Measurements from ENCODE around the gene CTBP2. TPM values are rescaled to one million over a fixed set of nuclear protein-coding genes. Genes with fewer than 3 reads are reported as not detected.

Gene CTBP2
- total RNA-seq, 1 experiment from 2014 or later, result 97.2 TPM

DNA sequence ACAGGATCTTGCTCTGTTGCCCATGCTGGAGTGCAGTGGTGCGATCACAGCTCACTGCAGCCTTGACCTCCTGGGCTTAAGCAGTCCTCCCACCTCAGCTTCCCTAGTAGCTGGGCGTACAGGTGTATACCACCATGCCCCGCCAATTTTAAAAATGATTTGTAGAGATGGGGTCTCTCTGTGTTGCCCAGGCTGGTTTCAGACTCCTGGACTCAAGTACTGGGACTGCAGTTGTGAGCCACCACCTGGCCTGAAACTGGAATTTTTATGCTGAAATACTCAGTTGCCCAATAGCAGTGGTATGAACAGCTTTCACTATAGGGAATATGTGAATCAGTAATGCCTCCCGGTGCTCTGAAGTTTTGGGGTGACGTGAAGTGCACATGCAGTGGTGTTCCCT lies 210.8 kb downstream of the CTBP2 start:
- TF ChIP-seq, protein P1, sequence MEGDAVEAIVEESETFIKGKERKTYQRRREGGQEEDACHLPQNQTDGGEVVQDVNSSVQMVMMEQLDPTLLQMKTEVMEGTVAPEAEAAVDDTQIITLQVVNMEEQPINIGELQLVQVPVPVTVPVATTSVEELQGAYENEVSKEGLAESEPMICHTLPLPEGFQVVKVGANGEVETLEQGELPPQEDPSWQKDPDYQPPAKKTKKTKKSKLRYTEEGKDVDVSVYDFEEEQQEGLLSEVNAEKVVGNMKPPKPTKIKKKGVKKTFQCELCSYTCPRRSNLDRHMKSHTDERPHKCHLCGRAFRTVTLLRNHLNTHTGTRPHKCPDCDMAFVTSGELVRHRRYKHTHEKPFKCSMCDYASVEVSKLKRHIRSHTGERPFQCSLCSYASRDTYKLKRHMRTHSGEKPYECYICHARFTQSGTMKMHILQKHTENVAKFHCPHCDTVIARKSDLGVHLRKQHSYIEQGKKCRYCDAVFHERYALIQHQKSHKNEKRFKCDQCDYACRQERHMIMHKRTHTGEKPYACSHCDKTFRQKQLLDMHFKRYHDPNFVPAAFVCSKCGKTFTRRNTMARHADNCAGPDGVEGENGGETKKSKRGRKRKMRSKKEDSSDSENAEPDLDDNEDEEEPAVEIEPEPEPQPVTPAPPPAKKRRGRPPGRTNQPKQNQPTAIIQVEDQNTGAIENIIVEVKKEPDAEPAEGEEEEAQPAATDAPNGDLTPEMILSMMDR (IDR thresholded peaks at IDR 0.05; ENCODE audit: insufficient read depth in 1 of 2, low read depth in 1 of 2, low read length in 1 of 2, severe bottlenecking in 1 of 2, unreplicated experiment in 1 of 2), result no peak
- Mint-ChIP-seq H3K27ac (ENCODE audit: unreplicated experiment) (no peak overlapping the region), H3K4me3 (ENCODE audit: unreplicated experiment) (no peak overlapping the region), H3K36me3 (ENCODE audit: insufficient read depth, unreplicated experiment) (peaks cover 32% of the 10 kb centered on the region), H3K27me3 (ENCODE audit: insufficient read depth, unreplicated experiment) (no peaks in the 10 kb centered on the region), H3K9me3 (ENCODE audit: unreplicated experiment) (no peaks in the 10 kb centered on the region), H3K4me1 (ENCODE audit: low read depth, unreplicated experiment) (peaks cover 7% of the 10 kb centered on the region)
- BruUV-seq (replicated peaks), result no TSS peak
- H3K4me1 ChIP-seq, result 0 out of 2 replicates have a peak, but pooled peaks cover 5% of the 10 kb centered on the region
- DNase-seq, result peak in 1 of 2 experiments; percentile 16
- ChIA-PET CTCF (no interaction called here), POLR2A (no interaction called here)
- H3K4me3 ChIP-seq (ENCODE audit: low read depth, low read length), result no peak overlapping the region
- H3K36me3 ChIP-seq (ENCODE audit: control insufficient read depth, insufficient read depth, low read length), result no peaks in the 10 kb centered on the region; the same call in 1 of the 2 replicates
- no peaks in the 10 kb centered on the region for H3K9me3 ChIP-seq
- intact Hi-C loops (cut with micrococcal nuclease; ENCODE audit: unreplicated experiment), result no loop called here
- H3K27me3 ChIP-seq (replicated peaks; ENCODE audit: control insufficient read depth, insufficient read depth, low read length), result no peaks in the 10 kb centered on the region

DNA sequence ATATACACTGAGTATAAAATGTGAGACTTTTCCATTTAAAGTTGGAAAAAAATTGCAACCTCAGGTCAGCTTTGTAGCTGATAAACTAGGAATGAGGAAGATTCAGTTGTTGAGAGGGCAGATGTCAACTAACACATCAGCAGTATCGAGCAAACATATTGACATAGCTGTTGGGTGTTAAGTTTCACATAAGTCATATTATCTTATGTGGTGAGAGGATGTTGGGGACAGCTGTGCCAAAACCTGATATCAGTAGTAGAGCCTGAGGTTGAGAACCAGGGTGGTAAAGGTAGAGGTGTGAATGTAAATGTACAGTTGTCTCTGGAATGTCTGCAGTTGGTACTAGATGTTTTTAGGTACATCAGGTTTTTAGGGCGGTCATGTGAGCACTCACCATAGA lies 213.4 kb downstream of the CTBP2 start:
- Mint-ChIP-seq H3K9me3 (ENCODE audit: unreplicated experiment) (no peaks in the 10 kb centered on the region), H3K36me3 (ENCODE audit: insufficient read depth, unreplicated experiment) (peaks cover 32% of the 10 kb centered on the region), H3K4me1 (ENCODE audit: low read depth, unreplicated experiment) (peaks cover 2% of the 10 kb centered on the region), H3K27ac (ENCODE audit: unreplicated experiment) (no peak overlapping the region), H3K4me3 (ENCODE audit: unreplicated experiment) (no peak overlapping the region), H3K27me3 (ENCODE audit: insufficient read depth, unreplicated experiment) (no peaks in the 10 kb centered on the region)
- BruUV-seq (replicated peaks), result no TSS peak
- no peaks in the 10 kb centered on the region for H3K27me3 ChIP-seq (replicated peaks; ENCODE audit: control insufficient read depth, insufficient read depth, low read length)
- H3K36me3 ChIP-seq (ENCODE audit: control insufficient read depth, insufficient read depth, low read length), result no peaks in the 10 kb centered on the region; the same call in none of the 2 replicates
- DNase-seq, result no peak
- intact Hi-C loops (cut with micrococcal nuclease; ENCODE audit: unreplicated experiment), result no loop called here
- CTCF ChIA-PET, result no interaction called here
- TF ChIP-seq, protein P1 (IDR thresholded peaks at IDR 0.05; ENCODE audit: insufficient read depth in 1 of 2, low read depth in 1 of 2, low read length in 1 of 2, severe bottlenecking in 1 of 2, unreplicated experiment in 1 of 2), result no peak
- no peaks in the 10 kb centered on the region for H3K9me3 ChIP-seq
- 0 out of 2 replicates have a peak, but pooled peaks cover 5% of the 10 kb centered on the region for H3K4me1 ChIP-seq
- H3K4me3 ChIP-seq (ENCODE audit: low read depth, low read length), result no peak overlapping the region
- POLR2A ChIA-PET, result no interaction called here

DNA sequence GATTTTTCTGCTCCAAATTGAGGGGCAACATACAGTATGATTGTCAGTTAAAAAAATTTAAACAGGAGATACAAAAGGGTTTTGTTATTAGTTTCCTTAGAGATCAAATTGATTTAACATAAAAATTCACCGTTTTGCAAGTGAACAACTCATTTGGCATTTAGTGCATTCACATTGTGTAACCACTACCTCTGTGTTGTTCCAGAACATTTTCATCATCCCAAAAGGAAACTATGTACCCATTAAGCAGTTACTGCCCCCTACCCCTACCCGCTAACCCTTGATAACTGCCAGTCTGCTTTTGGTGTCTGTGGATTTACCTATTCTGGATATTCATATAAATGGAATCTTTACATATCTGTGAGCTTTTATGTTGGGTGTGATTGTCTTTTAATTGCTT lies 215.4 kb downstream of the CTBP2 start:
- intact Hi-C loops (cut with micrococcal nuclease; ENCODE audit: unreplicated experiment), result no loop called here
- Histone ChIP-seq H3K27me3 (replicated peaks; ENCODE audit: control insufficient read depth, insufficient read depth, low read length) (no peaks in the 10 kb centered on the region), H3K36me3 (ENCODE audit: control insufficient read depth, insufficient read depth, low read length) (no peaks in the 10 kb centered on the region; the same call in none of the 2 replicates), H3K4me1 (0 out of 2 replicates have a peak, but pooled peaks cover 5% of the 10 kb centered on the region), H3K9me3 (no peaks in the 10 kb centered on the region), H3K4me3 (ENCODE audit: low read depth, low read length) (no peak overlapping the region)
- TF ChIP-seq, protein P1 (IDR thresholded peaks at IDR 0.05; ENCODE audit: insufficient read depth in 1 of 2, low read depth in 1 of 2, low read length in 1 of 2, severe bottlenecking in 1 of 2, unreplicated experiment in 1 of 2), result no peak
- Mint-ChIP-seq H3K36me3 (ENCODE audit: insufficient read depth, unreplicated experiment) (peaks cover 38% of the 10 kb centered on the region), H3K9me3 (ENCODE audit: unreplicated experiment) (no peaks in the 10 kb centered on the region), H3K4me3 (ENCODE audit: unreplicated experiment) (no peak overlapping the region), H3K4me1 (ENCODE audit: low read depth, unreplicated experiment) (no peaks in the 10 kb centered on the region), H3K27ac (ENCODE audit: unreplicated experiment) (no peak overlapping the region), H3K27me3 (ENCODE audit: insufficient read depth, unreplicated experiment) (no peaks in the 10 kb centered on the region)
- POLR2A ChIA-PET, result no interaction called here
- no TSS peak for BruUV-seq (replicated peaks)
- DNase-seq, result no peak
- CTCF ChIA-PET, result no interaction called here
